K562 (cell line): ENCODE results near the gene CMSS1. TPM values are rescaled to one million over a fixed set of nuclear protein-coding genes. Genes with fewer than 3 reads are reported as not detected.
A peak's percentile ranks its signal among the peaks of the same experiment; 100 is the strongest.

ENCODE experiments used
- ATAC-seq: fragments of 200-7000 bp; cut with Tn5 transposase; 3 replicates; pipeline ENCODE4 v1.9.1; 2020; ENCODE audit warnings: moderate library complexity
- BruUV-seq: library from RNA; stranded (reverse); fragments of 400-500 nt; replicated peaks from 2 replicates; lab custom pipeline; 2021; lab: Mats Ljungman, UMichigan
- CTCF ChIA-PET: fragments of 300-600 bp; formaldehyde crosslinking; extraction: SDS; loops from one replicate; lab custom pipeline; 2021; ENCODE audit warnings: low intra/inter-chr PET ratio; lab: Yijun Ruan, JAX
- POLR2A ChIA-PET: fragments of 300-600, 350-650 bp; sonication (Branson Sonifier 250); formaldehyde crosslinking; extraction: SDS; loops from one replicate; lab custom pipeline; 2021; ENCODE audit warnings: antibody characterized with exemption, inconsistent platforms; lab: Yijun Ruan, JAX
- DNase-seq, 4 experiments: peaks; one replicate each; pipeline versions ENCODE4 v3.0.0 to v3.0.0-alpha.2; 2011 to 2018; ENCODE audit warnings: low spot score in 3 of 4, mixed read lengths in 3 of 4; ENCODE audit errors: extremely low read depth in 1 of 4
- FAIRE-seq: peaks from 2 replicates; lab custom pipeline; 2011; peaks lifted over from hg19 to GRCh38; lab: Jason Lieb, UNC
- H2AFZ ChIP-seq: 2 replicates; pipeline ENCODE4 v1.6.0; 2011; ENCODE audit warnings: low read depth, low read length, control low read depth, inconsistent platforms
- H3K27ac ChIP-seq: fragments of 200-600 bp; 3 replicates; pipeline ENCODE4 v1.8.0; 2011; ENCODE audit warnings: low read depth, mild to moderate bottlenecking, control low read depth, inconsistent platforms, low read length, moderate library complexity, mixed read lengths; ENCODE audit errors: extremely low read depth
- H3K27me3 ChIP-seq, 2 experiments: fragments of 300-600 bp in 1 of 2; 2 replicates in 1 of 2; 3 replicates in 1 of 2; pipeline versions ENCODE4 v1.6.0 to v1.8.0; 2011; ENCODE audit warnings: inconsistent platforms in 2 of 2, low read length in 2 of 2, mild to moderate bottlenecking in 1 of 2, mixed read lengths in 1 of 2, moderate library complexity in 1 of 2; ENCODE audit not compliant: control insufficient read depth in 2 of 2, insufficient read depth in 2 of 2
- H3K36me3 ChIP-seq: fragments of 300-600 bp; 3 replicates; pipeline ENCODE4 v1.8.0; 2011; ENCODE audit warnings: mild to moderate bottlenecking, low read length, inconsistent platforms; ENCODE audit not compliant: control insufficient read depth, insufficient read depth
- H3K4me1 ChIP-seq, 2 experiments: fragments of 200-600 bp in 1 of 2; replicated peaks in 1 of 2; 2 replicates in 1 of 2; 3 replicates in 1 of 2; pipeline versions ENCODE4 v1.5.1 to v1.8.0; 2011; ENCODE audit warnings: inconsistent platforms in 2 of 2, low read length in 2 of 2, mild to moderate bottlenecking in 1 of 2, mixed read lengths in 1 of 2, moderate library complexity in 1 of 2; ENCODE audit not compliant: control insufficient read depth in 2 of 2, insufficient read depth in 2 of 2
- H3K4me2 ChIP-seq: 2 replicates; pipeline ENCODE4 v1.6.1; 2011; ENCODE audit warnings: low read length, control low read depth, inconsistent platforms, mixed read lengths; ENCODE audit not compliant: insufficient read depth
- H3K4me3 ChIP-seq: fragments of 200-600 bp; sonication (generic), shearing (Covaris generic); 2 replicates; pipeline ENCODE4 v1.5.1; 2016; ENCODE audit warnings: control low read depth, inconsistent platforms
- H3K79me2 ChIP-seq: fragments of 200-600 bp; 3 replicates; pipeline ENCODE4 v1.8.0; 2011; ENCODE audit warnings: low read length, inconsistent platforms; ENCODE audit not compliant: control insufficient read depth, insufficient read depth
- H3K9ac ChIP-seq, 2 experiments: 2 replicates each; pipeline versions ENCODE4 v1.6.0 to v1.6.1; 2011; ENCODE audit warnings: low read depth in 2 of 2, low read length in 2 of 2, control low read depth in 1 of 2, inconsistent platforms in 1 of 2, mild to moderate bottlenecking in 1 of 2, mixed read lengths in 1 of 2; ENCODE audit not compliant: insufficient read depth in 1 of 2
- H3K9me1 ChIP-seq: one replicate; pipeline ENCODE4 v1.6.0; 2011; ENCODE audit warnings: inconsistent platforms, mild to moderate bottlenecking, low read length, moderate library complexity; ENCODE audit not compliant: control insufficient read depth, insufficient read depth
- H3K9me3 ChIP-seq: replicated peaks from 2 replicates; pipeline ENCODE4 v1.5.1; 2011; ENCODE audit warnings: low read depth, low read length, inconsistent platforms; ENCODE audit not compliant: control insufficient read depth, insufficient read depth
- H4K20me1 ChIP-seq: replicated peaks from 2 replicates; pipeline ENCODE4 v1.6.1; 2011; ENCODE audit warnings: low read length, inconsistent platforms, mixed read lengths; ENCODE audit not compliant: control insufficient read depth, insufficient read depth
- COPS2 ChIP-seq: fragments of 450-650 bp; conservative IDR thresholded peaks from 2 replicates; pipeline ENCODE4 v1.6.1; 2016; ENCODE audit warnings: mild to moderate bottlenecking, moderate library complexity
- FOXK2 ChIP-seq, 2 experiments: fragments of 450-650 bp; IDR thresholded peaks in 1 of 2; conservative IDR thresholded peaks in 1 of 2; 2 replicates each; pipeline ENCODE4 v1.6.1; 2016; ENCODE audit warnings: low read depth in 2 of 2, mild to moderate bottlenecking in 1 of 2
- HEY1 ChIP-seq: fragments of 250-450 bp; sonication (Bioruptor Pico); IDR thresholded peaks from 2 replicates; pipeline ENCODE4 v1.5.0; 2020; ENCODE audit warnings: mild to moderate bottlenecking, moderate library complexity, borderline replicate concordance
- NCOA2 ChIP-seq, 2 experiments: fragments of 450-650 bp; IDR thresholded peaks; 2 replicates each; pipeline ENCODE4 v1.6.1; 2018; ENCODE audit warnings: mild to moderate bottlenecking in 2 of 2, moderate library complexity in 1 of 2; ENCODE audit not compliant: partially characterized antibody in 2 of 2
- NFE2 ChIP-seq: IDR thresholded peaks from 2 replicates; pipeline ENCODE4 v1.6.1; 2014; ENCODE audit warnings: antibody characterized with exemption, low read depth
- NFIC ChIP-seq: fragments of 450-650 bp; IDR thresholded peaks from 2 replicates; pipeline ENCODE4 v1.6.1; 2017; ENCODE audit warnings: mild to moderate bottlenecking, inconsistent platforms
- NR1H2 ChIP-seq: sonication (generic); formaldehyde crosslinking; IDR thresholded peaks from 2 replicates; pipeline ENCODE4 v1.4.0; 2020; ENCODE audit warnings: mild to moderate bottlenecking, missing genetic modification reagents
- OTX1 ChIP-seq: fragments of 450-650 bp; formaldehyde crosslinking; IDR thresholded peaks from 2 replicates; pipeline ENCODE4 v1.4.0; 2022; ENCODE audit warnings: mild to moderate bottlenecking
- SP2 ChIP-seq: IDR thresholded peaks from 2 replicates; pipeline ENCODE4 v1.6.1; 2011; ENCODE audit warnings: mild to moderate bottlenecking, low read depth, low read length, moderate library complexity; ENCODE audit not compliant: poor library complexity, severe bottlenecking; ENCODE audit errors: extremely low read depth
- SRSF1 ChIP-seq: fragments of 200-400 bp; formaldehyde crosslinking; IDR thresholded peaks from 2 replicates; pipeline ENCODE4 v1.6.1; 2017; ENCODE audit warnings: mild to moderate bottlenecking, low read depth, low read length, moderate library complexity
- WHSC1 ChIP-seq: IDR thresholded peaks from one replicate; pipeline ENCODE4 v1.6.1; 2012; ENCODE audit warnings: low read length, control low read depth, inconsistent platforms
- XRCC3 ChIP-seq: fragments of 450-650 bp; IDR thresholded peaks from 2 replicates; pipeline ENCODE4 v1.6.1; 2017; ENCODE audit warnings: mild to moderate bottlenecking, moderate library complexity
- ZNF561 ChIP-seq: fragments of 450-650 bp; formaldehyde crosslinking; conservative IDR thresholded peaks from 2 replicates; pipeline ENCODE4 v1.4.0; 2020; ENCODE audit warnings: mild to moderate bottlenecking, moderate library complexity
- WGBS: fragments of 100-300 bp; shearing (Covaris generic); methylation state at CpG from one replicate; pipeline ENCODE4 v1.1.6; 2016; ENCODE audit warnings: low coverage, mixed read lengths; ENCODE audit not compliant: insufficient coverage; ENCODE audit errors: missing lambda C conversion rate; 5-methylcytosine and 5-hydroxymethylcytosine counted together
- in situ Hi-C: fragments of 300-500 bp; cut with MboI; formaldehyde crosslinking; loops from 4 replicates; pipeline ENCODE4 v1.15.0; 2018; ENCODE audit warnings: inconsistent platforms, mixed read lengths
- intact Hi-C: fragments of 100-400 bp; cut with micrococcal nuclease; formaldehyde crosslinking; loops from 2 replicates; pipeline ENCODE4 v1.14.2; 2022
- polyA plus RNA-seq, 8 experiments: library from polyadenylated mRNA; depleted of rRNA in 4 of 8; stranded (reverse) in 5 of 8; unstranded in 3 of 8; fragments of >200 nt; fragmentation: Nextera tagmentation in 2 of 8; fragmentation: Illumina TruSeq in 1 of 8; extraction: Ambion mirVana in 2 of 8; extraction: Trizol in 1 of 8; gene quantifications; 2 replicates each; pipeline versions ENCODE4 v1.2.1 to v1.2.3, GENCODE V29; 2011 to 2014; ENCODE audit warnings: inconsistent platforms in 1 of 8, missing spikeins in 1 of 8
- total RNA-seq, 7 experiments: library from RNA; depleted of rRNA in 6 of 7; stranded (reverse); fragments of >200 nt in 6 of 7; fragmentation: Illumina TruSeq in 2 of 7; extraction: Trizol in 2 of 7; gene quantifications; 2 replicates each; pipeline versions ENCODE4 v1.2.1 to v1.2.3, GENCODE V29; 2011 to 2021; ENCODE audit warnings: low replicate concordance in 1 of 7
- TF ChIP-seq, protein P1 (sequence below): fragments of 250-450 bp; sonication (Bioruptor Pico); IDR thresholded peaks from 2 replicates; pipeline ENCODE4 v1.4.0; 2020; ENCODE audit warnings: mild to moderate bottlenecking, moderate library complexity, borderline replicate concordance

The CMSS1 gene
- total and polyA plus RNA-seq, 9 of the 15 experiments (the other 6 are each of a cell fraction or from before 2014, with no cell fraction given): 46.9 to 109 (median 72.3) TPM

GRCh38 chr3:100149130-100149529, 331.5 kb downstream of the CMSS1 start:
- no peak overlapping the region for H3K4me3 ChIP-seq
- TF ChIP-seq NFIC (peak; percentile 65), XRCC3 (no peak)
- ChIA-PET CTCF (no interaction called here), POLR2A (no interaction called here)
- BruUV-seq: no TSS peak
- no peaks in the 10 kb centered on the region for H3K27me3 ChIP-seq
- 80% methylated on average over 2 of the region's 2 CpGs for WGBS
- no peak overlapping the region for H2AFZ ChIP-seq
- H3K4me2 ChIP-seq: no peak overlapping the region
- intact Hi-C loops: no loop called here
- 0 out of 2 replicates have a peak, but pooled peaks cover 1% of the 10 kb centered on the region for H3K9me3 ChIP-seq
- H3K27ac ChIP-seq: no peak overlapping the region
- no peaks in the 10 kb centered on the region for H3K9me1 ChIP-seq
- no peaks in the 10 kb centered on the region for H3K4me1 ChIP-seq
- no peaks in the 10 kb centered on the region for H3K79me2 ChIP-seq
- H3K36me3 ChIP-seq: peaks cover 25% of the 10 kb centered on the region; the same call in 2 of the 3 replicates
- no peak for ATAC-seq
- no peak for DNase-seq
- FAIRE-seq: no peak
- H3K9ac ChIP-seq: no peak overlapping the region
- in situ Hi-C loops: no loop called here
- H4K20me1 ChIP-seq: no peaks in the 10 kb centered on the region

DNA sequence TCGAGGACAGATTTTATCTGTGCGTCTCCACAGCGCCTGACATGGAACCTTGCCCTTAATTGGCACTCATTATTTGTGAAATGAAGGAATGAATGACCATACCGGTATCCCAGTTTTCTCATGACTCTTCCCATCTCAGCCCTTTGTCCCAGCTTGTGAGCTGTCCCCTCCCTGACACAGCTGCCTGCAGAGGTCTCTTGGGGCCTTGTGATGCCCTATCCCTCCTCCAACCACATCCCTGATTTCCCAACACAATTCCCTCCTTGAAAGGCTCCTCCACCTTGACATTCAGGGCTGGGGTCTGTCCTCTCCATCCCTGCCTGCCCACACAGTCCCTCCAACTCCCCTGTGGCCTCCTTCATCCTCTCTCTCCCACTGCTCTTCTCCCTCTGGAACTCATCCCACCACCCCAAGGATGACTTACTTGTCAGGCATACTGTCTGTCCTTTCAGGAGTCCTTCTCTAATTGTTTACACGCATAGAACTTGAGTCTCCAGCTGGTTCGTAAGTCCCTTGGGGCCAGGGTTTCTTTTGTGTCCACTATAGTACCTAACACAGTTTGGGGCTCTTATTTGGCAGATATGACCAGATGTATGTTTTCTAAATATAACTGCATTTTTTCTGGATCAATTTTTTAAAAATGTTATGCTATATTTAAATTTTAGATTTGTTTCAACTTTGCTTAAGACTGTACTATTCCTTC, 332.2 kb downstream of the CMSS1 start:
- ChIA-PET POLR2A (no interaction called here), CTCF (no interaction called here)
- Histone ChIP-seq H3K9me1 (no peaks in the 10 kb centered on the region), H3K4me3 (no peak overlapping the region), H3K79me2 (no peaks in the 10 kb centered on the region), H3K36me3 (peaks cover 25% of the 10 kb centered on the region; the same call in 2 of the 3 replicates), H3K9ac (no peak overlapping the region), H3K4me1 (no peaks in the 10 kb centered on the region), H3K27ac (no peak overlapping the region), H3K27me3 (no peaks in the 10 kb centered on the region), H2AFZ (no peak overlapping the region), H4K20me1 (no peaks in the 10 kb centered on the region), H3K9me3 (0 out of 2 replicates have a peak, but pooled peaks cover 1% of the 10 kb centered on the region), H3K4me2 (no peak overlapping the region)
- intact Hi-C loops: no loop called here
- 91% methylated on average over 5 of the region's 6 CpGs for whole genome bisulfite sequencing
- no peak for TF ChIP-seq NFE2
- TF ChIP-seq SRSF1: no peak
- TF ChIP-seq OTX1 (CRISPR knock-in tag): no peak
- no peak for TF ChIP-seq COPS2
- no peak for TF ChIP-seq NR1H2 (CRISPR knock-in tag)
- TF ChIP-seq WHSC1: no peak
- TF ChIP-seq, protein P1, sequence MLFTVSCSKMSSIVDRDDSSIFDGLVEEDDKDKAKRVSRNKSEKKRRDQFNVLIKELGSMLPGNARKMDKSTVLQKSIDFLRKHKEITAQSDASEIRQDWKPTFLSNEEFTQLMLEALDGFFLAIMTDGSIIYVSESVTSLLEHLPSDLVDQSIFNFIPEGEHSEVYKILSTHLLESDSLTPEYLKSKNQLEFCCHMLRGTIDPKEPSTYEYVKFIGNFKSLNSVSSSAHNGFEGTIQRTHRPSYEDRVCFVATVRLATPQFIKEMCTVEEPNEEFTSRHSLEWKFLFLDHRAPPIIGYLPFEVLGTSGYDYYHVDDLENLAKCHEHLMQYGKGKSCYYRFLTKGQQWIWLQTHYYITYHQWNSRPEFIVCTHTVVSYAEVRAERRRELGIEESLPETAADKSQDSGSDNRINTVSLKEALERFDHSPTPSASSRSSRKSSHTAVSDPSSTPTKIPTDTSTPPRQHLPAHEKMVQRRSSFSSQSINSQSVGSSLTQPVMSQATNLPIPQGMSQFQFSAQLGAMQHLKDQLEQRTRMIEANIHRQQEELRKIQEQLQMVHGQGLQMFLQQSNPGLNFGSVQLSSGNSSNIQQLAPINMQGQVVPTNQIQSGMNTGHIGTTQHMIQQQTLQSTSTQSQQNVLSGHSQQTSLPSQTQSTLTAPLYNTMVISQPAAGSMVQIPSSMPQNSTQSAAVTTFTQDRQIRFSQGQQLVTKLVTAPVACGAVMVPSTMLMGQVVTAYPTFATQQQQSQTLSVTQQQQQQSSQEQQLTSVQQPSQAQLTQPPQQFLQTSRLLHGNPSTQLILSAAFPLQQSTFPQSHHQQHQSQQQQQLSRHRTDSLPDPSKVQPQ (CRISPR knock-in tag): no peak
- TF ChIP-seq FOXK2 (conservative IDR thresholded peaks at IDR 0.05 in 1 of 2, IDR thresholded peaks at IDR 0.05 in 1 of 2; ENCODE audit: low read depth in 2 of 2): no peak
- TF ChIP-seq ZNF561 (CRISPR knock-in tag): no peak
- no peak for TF ChIP-seq SP2
- TF ChIP-seq HEY1 (CRISPR knock-in tag): no peak
- TF ChIP-seq NCOA2 (IDR thresholded peaks at IDR 0.05; ENCODE audit: partially characterized antibody in 2 of 2): no peak
- in situ Hi-C loops: no loop called here
- no TSS peak for BruUV-seq
- DNase-seq (no peak), FAIRE-seq (no peak), ATAC-seq (no peak)
